Smooth muscle cell (in vitro differentiated cells): ENCODE results near the gene WNT2. TPM values are rescaled to one million over a fixed set of nuclear protein-coding genes. Genes with fewer than 3 reads are reported as not detected.

Experiments used
- DNase-seq: peaks from one replicate; lab custom pipeline; 2025; ENCODE audit not compliant: unreplicated experiment; lab: John Stamatoyannopoulos, UW
- H2AFZ ChIP-seq: fragments of 200-600 bp; sonication (generic); 2 replicates; pipeline ENCODE4 v1.6.0; 2016; ENCODE audit warnings: antibody characterized with exemption, low read depth, mild to moderate bottlenecking
- H3F3A ChIP-seq: fragments of 200-600 bp; sonication (generic); 2 replicates; pipeline ENCODE4 v1.6.0; 2017; ENCODE audit warnings: antibody characterized with exemption, low read depth
- H3K27ac ChIP-seq: fragments of 200-600 bp; sonication (generic); 2 replicates; pipeline ENCODE4 v1.5.1; 2016; ENCODE audit warnings: low read depth, mild to moderate bottlenecking
- H3K27me3 ChIP-seq: fragments of 200-600 bp; sonication (generic); 2 replicates; pipeline ENCODE4 v1.6.1; 2016; ENCODE audit warnings: low read depth, mild to moderate bottlenecking
- H3K36me3 ChIP-seq: fragments of 200-600 bp; sonication (generic); 2 replicates; pipeline ENCODE4 v1.5.1; 2016; ENCODE audit warnings: low read depth
- H3K4me1 ChIP-seq: fragments of 200-600 bp; sonication (generic); 2 replicates; pipeline ENCODE4 v1.5.1; 2016; ENCODE audit warnings: low read depth
- H3K4me2 ChIP-seq: fragments of 200-600 bp; sonication (generic); 2 replicates; pipeline ENCODE4 v1.6.0; 2016; ENCODE audit warnings: mild to moderate bottlenecking
- H3K4me3 ChIP-seq: fragments of 200-600 bp; sonication (generic); 2 replicates; pipeline ENCODE4 v1.5.1; 2016; ENCODE audit warnings: mild to moderate bottlenecking
- H3K79me2 ChIP-seq: fragments of 200-600 bp; sonication (generic); 2 replicates; pipeline ENCODE4 v1.6.0; 2016; ENCODE audit warnings: low read depth, mild to moderate bottlenecking
- H3K9ac ChIP-seq: fragments of 200-600 bp; sonication (generic); 2 replicates; pipeline ENCODE4 v1.6.0; 2016; ENCODE audit warnings: low read depth
- H3K9me3 ChIP-seq: fragments of 200-600 bp; sonication (generic); replicated peaks from 2 replicates; pipeline ENCODE4 v1.5.1; 2016; ENCODE audit warnings: low read depth
- H4K20me1 ChIP-seq: fragments of 200-600 bp; sonication (generic); 2 replicates; pipeline ENCODE4 v1.6.0; 2016; ENCODE audit warnings: low read depth
- WGBS: methylation state at CpG from one replicate; pipeline ENCODE4 v1.1.7; 2016; ENCODE audit warnings: low lambda C conversion rate; 5-methylcytosine and 5-hydroxymethylcytosine counted together
- polyA plus RNA-seq: library from polyadenylated mRNA; unstranded; fragments of >200 nt; fragmentation: Nextera tagmentation; extraction: Ambion mirVana; gene quantifications from 2 replicates; pipeline ENCODE4 v1.2.1, GENCODE V29; 2016
- total RNA-seq: library from RNA; depleted of rRNA; stranded (reverse); fragments of >200 nt; gene quantifications from 2 replicates; pipeline ENCODE4 v1.2.3, GENCODE V29; 2014
- TF ChIP-seq, protein P1 (sequence below): fragments of 200-600 bp; sonication (generic); IDR thresholded peaks from 2 replicates; pipeline ENCODE4 v1.5.1; 2017; ENCODE audit warnings: borderline replicate concordance, mild to moderate bottlenecking, antibody characterized with exemption; ENCODE audit not compliant: insufficient read depth, poor library complexity, severe bottlenecking

The WNT2 gene
- total and polyA plus RNA-seq, 2 experiments from 2014 or later, result 98.9 to 182 TPM

GRCh38 chr7:117271566-117271965, 51.3 kb downstream of the WNT2 start:
- WGBS, result 97% methylated on average over 3 of the region's 3 CpGs
- Histone ChIP-seq H3K4me2 (no peak overlapping the region), H3K9me3 (no peaks in the 10 kb centered on the region), H4K20me1 (no peaks in the 10 kb centered on the region), H3K4me1 (no peaks in the 10 kb centered on the region), H3K79me2 (no peaks in the 10 kb centered on the region), H2AFZ (no peak overlapping the region), H3F3A (peaks cover 11% of the 10 kb centered on the region), H3K27ac (peak overlapping the region; percentile 100), H3K27me3 (no peaks in the 10 kb centered on the region), H3K36me3 (no peaks in the 10 kb centered on the region), H3K9ac (no peak overlapping the region), H3K4me3 (no peak overlapping the region)
- TF ChIP-seq, protein P1, sequence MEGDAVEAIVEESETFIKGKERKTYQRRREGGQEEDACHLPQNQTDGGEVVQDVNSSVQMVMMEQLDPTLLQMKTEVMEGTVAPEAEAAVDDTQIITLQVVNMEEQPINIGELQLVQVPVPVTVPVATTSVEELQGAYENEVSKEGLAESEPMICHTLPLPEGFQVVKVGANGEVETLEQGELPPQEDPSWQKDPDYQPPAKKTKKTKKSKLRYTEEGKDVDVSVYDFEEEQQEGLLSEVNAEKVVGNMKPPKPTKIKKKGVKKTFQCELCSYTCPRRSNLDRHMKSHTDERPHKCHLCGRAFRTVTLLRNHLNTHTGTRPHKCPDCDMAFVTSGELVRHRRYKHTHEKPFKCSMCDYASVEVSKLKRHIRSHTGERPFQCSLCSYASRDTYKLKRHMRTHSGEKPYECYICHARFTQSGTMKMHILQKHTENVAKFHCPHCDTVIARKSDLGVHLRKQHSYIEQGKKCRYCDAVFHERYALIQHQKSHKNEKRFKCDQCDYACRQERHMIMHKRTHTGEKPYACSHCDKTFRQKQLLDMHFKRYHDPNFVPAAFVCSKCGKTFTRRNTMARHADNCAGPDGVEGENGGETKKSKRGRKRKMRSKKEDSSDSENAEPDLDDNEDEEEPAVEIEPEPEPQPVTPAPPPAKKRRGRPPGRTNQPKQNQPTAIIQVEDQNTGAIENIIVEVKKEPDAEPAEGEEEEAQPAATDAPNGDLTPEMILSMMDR, result no peak
- no peak for DNase-seq

GRCh38 chr7:117270371-117270770, 52.5 kb downstream of the WNT2 start:
- WGBS, result 57% methylated on average over 9 of the region's 9 CpGs
- no peaks in the 10 kb centered on the region for H3K4me1 ChIP-seq
- TF ChIP-seq, protein P1, result no peak
- H3K27ac ChIP-seq, result peak overlapping the region; percentile 100
- H4K20me1 ChIP-seq, result no peaks in the 10 kb centered on the region
- H3K36me3 ChIP-seq, result no peaks in the 10 kb centered on the region
- no peaks in the 10 kb centered on the region for H3K9me3 ChIP-seq
- no peaks in the 10 kb centered on the region for H3K27me3 ChIP-seq
- no peak overlapping the region for H3K4me3 ChIP-seq
- no peak overlapping the region for H2AFZ ChIP-seq
- no peak for DNase-seq
- peaks cover 11% of the 10 kb centered on the region for H3F3A ChIP-seq
- H3K4me2 ChIP-seq, result peak overlapping the region; percentile 48
- no peaks in the 10 kb centered on the region for H3K79me2 ChIP-seq
- peak overlapping the region; percentile 96 for H3K9ac ChIP-seq

- H3F3A ChIP-seq, result peaks cover 11% of the 10 kb centered on the region
- H4K20me1 ChIP-seq, result no peaks in the 10 kb centered on the region
- H3K4me2 ChIP-seq, result peak overlapping the region; percentile 80
- peak overlapping the region; percentile 96 for H3K9ac ChIP-seq
- no peak for DNase-seq
- TF ChIP-seq, protein P1, result no peak
- H2AFZ ChIP-seq, result no peak overlapping the region
- H3K4me1 ChIP-seq, result no peaks in the 10 kb centered on the region
- H3K27ac ChIP-seq, result peak overlapping the region; percentile 100
- 52% methylated on average over 3 of the region's 3 CpGs for WGBS
- H3K9me3 ChIP-seq, result no peaks in the 10 kb centered on the region
- no peaks in the 10 kb centered on the region for H3K79me2 ChIP-seq
- no peak overlapping the region for H3K4me3 ChIP-seq
- H3K36me3 ChIP-seq, result no peaks in the 10 kb centered on the region
- no peaks in the 10 kb centered on the region for H3K27me3 ChIP-seq
Measured at GRCh38 chr7:117269886-117270285, 53.0 kb downstream of the WNT2 start.

DNA sequence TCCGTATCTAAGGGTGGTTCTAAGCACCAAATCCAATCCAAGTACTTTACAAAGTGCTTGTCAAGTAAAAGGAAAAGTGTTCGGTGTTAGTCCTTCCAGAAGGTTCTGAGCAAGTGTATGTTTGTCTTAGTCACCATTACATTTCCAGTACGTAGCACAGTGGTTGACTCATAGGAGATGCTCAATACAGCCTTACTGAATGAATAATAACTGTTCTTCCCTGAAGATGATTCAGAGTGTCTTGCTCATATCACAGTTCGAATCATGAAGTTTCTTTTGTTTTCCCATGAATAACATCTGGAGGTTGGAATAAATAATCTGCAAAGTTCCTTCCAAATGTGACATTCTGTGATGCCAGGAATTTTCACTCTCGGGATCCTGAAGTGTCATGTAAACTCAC, 53.4 kb downstream of the WNT2 start:
- no peak overlapping the region for H2AFZ ChIP-seq
- TF ChIP-seq, protein P1, result no peak
- no peaks in the 10 kb centered on the region for H3K79me2 ChIP-seq
- no peaks in the 10 kb centered on the region for H3K9me3 ChIP-seq
- no peaks in the 10 kb centered on the region for H3K4me1 ChIP-seq
- peak overlapping the region; percentile 80 for H3K4me2 ChIP-seq
- no peaks in the 10 kb centered on the region for H3K27me3 ChIP-seq
- no peaks in the 10 kb centered on the region for H3K36me3 ChIP-seq
- H3K9ac ChIP-seq, result peak overlapping the region; percentile 96
- H4K20me1 ChIP-seq, result no peaks in the 10 kb centered on the region
- WGBS, result 27% methylated on average over 5 of the region's 5 CpGs
- DNase-seq, result no peak
- H3F3A ChIP-seq, result peaks cover 11% of the 10 kb centered on the region
- peak overlapping the region; percentile 100 for H3K27ac ChIP-seq
- H3K4me3 ChIP-seq, result no peak overlapping the region
